Lung microvascular endothelial cell (primary cell): ENCODE results near the gene HSPG2. TPM values are rescaled to one million over a fixed set of nuclear protein-coding genes. Genes with fewer than 3 reads are reported as not detected.

ENCODE experiments used
- DNase-seq, 2 donors: peaks; one replicate each; pipeline versions ENCODE4 v3.0.0 to v3.0.0-alpha.2; 2010; ENCODE audit warnings: low read depth in 2 of 2
- total RNA-seq: library from RNA; depleted of rRNA; stranded (reverse); fragments of >200 nt; gene quantifications from 2 replicates; pipeline ENCODE4 v1.2.1, GENCODE V29; 2014

Gene HSPG2
- total RNA-seq, 1 donor from 2014 or later, result 250 TPM

DNA sequence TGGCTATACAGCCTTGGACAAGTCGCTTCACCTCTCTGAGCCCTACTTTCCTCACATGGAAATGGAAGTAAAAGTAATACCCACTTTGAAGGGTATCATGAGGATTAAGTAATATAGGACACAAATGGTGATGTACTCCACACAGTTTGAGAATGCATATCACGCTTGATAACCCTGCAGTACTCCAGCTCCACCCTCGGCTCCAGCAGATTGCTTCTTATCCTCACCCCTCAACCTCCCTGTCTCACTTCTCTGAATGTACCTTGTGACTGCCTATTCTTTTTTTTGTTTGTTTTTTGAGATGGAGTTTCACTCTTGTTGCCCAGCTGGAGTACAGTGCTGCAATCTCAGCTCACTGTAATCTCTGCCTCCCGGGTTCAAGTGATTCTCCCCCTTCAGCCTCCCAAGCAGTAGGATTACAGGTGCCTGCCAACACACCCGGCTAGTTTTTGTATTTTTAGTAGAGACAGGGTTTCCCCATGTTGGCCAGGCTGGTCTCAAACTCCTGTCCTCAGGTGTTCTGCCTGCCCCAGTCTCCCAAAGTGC, 69.6 kb downstream of the HSPG2 start:
- DNase-seq, result no peak

DNA sequence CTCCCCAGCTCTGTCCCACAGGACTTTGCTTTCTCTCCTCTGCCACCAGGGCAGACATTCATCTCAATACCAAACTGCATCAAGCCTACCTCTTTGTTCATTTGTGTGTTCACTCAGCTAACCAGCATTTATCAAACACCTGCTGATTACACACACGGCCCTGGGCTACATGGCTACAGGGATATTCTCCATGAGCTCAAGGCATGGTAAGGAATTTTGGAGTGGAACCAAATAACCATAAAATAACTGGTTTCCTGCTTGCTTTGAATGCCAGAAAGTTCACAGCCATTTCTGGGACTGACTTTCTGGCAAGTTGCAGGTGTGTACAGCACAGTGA, 70.4 kb downstream of the HSPG2 start:
- peak in 1 of 2 donors; percentile 43 for DNase-seq

DNA sequence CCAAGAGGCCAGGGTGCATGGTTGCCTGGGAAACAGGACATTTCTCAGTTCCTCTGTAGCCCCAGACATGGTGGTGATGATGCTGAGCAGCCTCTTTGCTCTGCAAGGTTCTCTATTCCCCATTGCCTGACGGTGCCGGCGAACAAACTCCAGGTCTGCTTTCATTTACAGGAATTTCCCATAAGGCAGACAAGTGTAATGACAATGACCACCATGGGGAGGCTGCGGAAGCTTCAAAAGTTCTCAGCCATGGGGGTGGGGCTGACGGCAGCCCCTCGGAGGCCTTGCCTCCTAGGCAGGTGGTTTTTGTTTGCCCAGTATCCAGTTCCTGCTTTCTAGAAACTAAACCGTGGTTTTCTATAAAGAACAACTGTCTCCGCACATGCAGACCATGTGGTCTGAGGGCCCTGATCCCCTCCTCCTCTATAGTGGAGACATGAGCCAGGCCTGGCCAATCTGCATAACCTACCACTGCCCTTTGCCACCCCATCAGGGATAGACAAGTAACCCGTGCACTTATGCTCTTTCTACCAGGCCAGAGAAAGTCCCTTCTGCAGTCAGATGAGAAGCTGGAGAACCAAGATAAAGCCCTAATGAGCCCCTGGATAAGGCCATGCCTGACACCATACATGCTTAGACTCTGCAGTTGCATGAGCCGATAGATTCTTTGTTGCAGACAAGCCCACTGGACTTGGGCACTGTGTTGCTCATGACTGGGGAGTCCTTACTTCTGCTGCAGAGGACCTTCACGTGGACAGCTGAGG, 71.0 kb downstream of the HSPG2 start:
- no peak for DNase-seq

DNA sequence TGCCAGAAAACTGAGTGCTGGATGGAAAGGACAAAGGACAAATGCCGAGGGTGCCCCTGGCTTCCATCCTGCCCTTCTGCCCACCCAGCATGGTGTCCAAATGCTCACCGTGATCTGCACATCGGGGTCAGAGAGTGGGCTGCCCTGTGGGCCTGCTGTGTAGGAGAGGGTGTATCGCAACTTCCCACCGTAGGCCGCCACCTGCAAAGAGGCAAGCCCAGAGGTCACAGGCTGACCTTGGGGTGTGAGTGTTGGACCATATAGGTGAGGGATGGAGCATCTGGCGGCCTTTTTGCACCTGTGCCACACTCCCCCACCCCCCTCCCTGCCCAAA, 71.5 kb downstream of the HSPG2 start:
- DNase-seq, result no peak

DNA sequence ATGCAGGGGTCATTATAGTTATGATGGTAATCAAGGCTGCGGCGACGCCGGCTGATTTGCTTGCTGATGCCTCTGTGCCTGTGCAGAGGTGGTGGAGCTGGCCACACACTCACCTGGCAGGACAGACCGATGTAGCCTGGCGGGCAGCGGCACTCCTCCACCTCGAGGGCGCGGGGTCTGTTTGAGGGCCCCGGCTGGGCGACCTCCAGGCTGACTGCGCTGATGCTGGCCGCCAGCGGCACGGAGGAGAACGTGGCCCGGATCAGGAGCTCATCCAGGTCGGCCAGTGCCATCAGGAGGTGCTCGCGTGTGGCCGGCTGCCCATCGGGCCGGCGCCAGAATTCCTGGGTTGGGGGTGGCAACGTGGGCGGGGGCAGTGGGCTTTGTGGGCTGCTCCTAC, 72.4 kb downstream of the HSPG2 start:
- no peak for DNase-seq

DNA sequence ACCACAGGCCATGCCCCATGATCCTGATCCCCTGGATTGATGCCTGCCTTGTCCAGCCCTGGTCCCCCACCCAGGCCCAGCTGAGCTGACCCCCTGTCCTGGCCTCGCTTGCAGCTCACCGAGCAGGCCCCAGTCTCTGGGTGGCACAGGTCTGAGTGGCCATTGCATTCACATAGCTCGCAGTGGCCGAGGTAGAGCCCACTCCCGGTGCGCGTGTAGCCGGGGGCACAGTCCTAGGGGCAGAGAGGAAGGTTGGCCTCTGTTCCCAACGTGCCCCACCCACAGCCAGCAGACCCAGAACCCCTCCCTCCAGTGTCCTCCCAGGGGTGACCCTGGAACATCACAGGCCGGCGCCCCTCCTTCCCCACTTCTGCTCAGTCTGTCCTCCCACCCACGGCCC, 73.1 kb downstream of the HSPG2 start:
- DNase-seq, result no peak

DNA sequence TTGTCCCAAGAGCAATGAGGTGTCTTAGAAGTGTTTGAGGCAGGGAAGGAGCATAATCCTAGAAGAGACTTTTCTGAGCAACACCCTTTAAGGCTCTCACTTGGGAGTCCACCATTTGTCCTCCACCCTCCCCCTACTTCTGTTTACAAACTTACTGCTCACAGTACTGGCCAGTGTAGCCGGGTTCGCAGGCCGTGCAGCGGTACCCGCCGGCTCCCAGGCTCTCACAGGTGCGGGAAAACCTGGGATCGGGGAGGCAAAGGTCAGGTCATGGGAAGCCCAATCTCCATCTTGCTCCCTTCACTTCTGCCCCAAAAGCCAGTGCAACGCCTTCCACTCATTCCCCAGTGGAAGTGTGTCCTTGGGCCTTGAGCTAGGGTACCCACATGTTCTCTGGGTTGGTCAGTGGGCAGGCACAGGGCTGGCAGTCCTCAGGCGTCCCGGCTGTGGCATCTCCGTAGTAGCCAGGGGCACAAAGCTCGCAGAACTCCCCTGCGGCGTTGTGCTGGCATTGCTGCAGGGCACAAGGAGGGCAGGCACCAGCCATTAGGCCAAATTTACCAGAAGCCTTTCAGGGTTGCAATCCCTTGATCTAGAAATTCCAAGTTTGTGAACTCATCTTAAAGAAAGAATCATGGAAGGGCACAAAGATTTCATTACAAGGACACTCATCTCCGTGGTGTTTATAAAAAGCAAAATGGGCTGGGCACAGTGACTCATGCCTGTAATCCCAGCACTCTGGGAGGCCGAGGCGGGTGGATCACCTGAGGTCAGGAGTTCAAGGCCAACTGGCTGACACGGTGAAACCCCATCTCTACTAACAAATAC, 75.3 kb downstream of the HSPG2 start:
- DNase-seq, result peak in 1 of 2 donors; percentile 36

DNA sequence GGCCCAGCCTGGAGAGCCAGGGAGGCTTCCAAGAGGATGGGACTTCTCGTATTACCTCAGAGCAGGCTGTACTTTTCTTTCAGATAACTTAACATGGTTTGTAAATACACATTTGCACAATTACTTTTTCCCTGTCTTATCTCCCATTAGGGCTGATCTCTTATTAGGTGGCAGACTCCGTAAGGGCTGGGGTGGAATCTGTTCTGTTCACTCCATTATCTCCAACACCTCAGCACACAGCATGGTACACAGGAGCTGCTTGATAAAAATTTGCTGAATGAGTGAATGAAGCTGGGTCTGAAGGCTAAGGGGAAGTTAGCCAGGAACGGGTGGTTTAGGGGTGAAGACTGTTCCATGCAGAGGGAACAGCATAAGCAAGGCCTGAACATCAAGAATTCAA, 76.1 kb downstream of the HSPG2 start:
- DNase-seq, result no peak

DNA sequence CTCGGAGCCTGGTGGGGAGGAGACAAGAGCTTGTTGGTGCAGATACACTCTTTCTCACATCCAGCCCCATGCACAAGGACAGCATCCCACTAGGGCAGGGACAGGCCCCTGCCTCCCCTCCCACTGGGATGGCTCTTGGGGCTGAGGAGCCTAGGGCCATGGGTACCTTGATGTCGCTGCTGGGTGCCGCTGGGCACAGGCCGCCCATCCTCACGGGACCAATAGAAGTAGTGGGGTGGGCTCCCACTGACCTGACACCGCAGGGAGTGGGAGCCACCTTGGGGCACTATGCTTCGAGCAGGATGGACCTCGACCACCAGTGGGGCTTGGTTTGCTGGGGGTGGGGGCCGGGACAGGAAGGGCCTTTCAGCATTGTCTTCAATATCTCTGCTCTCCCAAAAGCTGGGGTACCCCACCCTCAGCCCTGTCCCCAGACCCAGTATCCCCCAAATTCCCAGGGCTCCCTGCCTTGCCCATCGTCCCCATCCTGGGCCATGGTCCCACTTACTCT, 77.4 kb downstream of the HSPG2 start:
- DNase-seq, result no peak

DNA sequence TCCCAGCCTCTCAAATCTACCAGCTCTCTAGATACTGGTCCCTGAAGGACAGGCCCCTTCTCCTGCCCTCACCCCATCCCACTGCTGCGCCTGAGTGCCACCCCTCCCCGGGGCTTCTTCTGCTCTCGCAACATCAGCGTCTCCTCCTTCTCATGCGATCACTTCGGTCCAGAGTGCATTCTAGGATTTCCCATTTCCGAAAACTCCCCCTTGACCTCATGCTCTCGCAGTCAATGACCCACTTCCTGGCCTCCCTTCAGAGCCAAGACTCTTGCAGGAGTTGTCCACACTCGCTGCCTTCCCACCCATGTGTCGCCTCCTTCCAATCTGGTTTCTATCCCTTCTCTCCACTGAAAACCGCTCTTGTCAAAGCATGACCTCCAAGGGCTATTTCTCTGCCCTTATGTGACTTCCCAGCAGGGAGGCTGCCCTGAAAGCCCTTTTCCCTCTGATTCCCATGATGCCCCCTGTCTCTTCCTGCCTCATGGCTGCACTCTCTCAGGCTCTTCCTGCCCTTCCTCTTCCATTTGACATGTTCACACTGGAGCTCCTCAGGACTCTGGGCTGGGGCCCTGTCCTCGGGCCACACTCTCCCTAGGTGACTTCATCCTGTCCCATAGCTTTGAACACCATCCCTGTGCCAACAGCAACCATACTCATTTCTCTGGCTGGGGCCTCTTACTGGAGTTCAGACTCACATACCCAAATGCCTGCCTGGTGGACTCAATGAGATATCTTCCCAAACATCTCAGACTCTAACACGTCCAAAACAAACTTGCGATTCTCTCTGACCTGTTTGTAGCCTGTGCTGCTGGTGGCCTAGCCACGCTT, 79.1 kb downstream of the HSPG2 start:
- peak; percentile 23 to 65 for DNase-seq

DNA sequence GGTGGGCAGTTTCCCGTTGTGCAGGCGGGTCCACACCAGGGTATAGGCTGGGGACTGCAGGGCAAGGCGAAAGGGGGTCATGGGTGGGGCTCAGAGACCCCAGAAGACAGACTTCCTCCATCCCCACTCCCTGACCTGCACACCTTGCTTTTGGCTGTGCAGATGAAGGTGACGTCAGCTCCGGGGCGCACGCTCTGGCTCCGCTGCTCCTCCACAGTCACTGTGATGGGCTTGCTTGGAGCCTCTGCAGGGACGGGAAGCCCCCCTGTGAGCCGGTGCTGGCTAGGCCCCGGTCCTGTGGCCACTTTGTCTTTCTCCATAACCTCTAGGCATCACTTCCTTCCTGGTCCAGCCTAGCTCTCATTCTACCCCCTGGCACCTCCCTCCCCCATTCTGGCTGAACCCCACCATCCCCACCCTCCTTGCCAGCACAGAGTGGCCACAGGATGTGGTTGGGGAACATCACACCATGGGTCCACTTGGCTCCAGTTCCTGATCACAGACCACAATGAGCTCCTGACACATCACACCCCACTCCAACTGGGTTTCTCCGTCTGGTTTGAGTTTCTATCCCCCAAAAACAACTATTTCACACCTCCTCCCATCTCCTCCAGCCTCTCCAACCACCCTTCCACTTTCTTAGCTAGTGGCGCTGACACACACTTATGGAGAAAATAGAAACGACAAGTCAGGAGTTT, 79.8 kb downstream of the HSPG2 start:
- peak in 1 of 2 donors; percentile 34 for DNase-seq

DNA sequence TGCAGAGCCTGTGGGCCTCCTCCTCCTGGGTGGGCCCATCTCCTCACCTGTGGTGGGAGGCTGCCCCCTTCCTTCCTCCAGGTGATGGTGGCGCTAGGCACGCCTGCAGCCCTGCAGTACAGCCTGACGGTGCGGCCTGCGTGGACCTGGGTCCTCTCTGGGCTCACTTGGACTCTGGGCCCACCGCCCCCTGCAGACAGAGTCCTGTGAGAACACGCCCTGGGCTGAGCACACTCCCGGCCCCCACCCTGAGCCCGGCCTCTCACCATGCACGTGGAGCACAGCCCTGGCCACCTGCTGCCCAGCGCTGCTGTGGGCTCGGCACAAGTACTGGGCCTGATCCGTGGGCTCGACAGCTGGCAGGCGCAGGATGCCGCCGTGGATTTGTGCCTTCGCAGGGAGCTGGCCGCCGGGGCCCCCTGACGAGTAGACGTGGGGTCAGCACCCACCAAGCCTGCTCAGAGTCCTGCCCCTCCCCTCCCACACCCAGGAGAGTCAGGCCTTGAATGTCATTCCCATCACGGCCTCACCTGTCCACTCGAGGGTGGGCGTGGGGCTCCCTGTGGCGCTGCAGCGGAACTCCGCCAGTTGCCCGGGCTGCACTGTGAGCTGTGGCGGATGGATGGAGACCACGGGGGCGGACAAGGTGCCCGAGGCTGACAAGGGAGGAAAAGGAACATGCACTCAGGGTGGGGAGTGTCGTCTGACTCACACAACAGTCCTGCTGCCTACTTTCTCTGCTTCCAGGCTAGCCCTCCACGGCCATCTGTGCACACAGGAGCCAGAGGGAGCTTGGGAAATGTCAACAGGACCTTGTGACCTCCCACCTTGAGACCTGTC, 81.6 kb downstream of the HSPG2 start:
- DNase-seq, result no peak

DNA sequence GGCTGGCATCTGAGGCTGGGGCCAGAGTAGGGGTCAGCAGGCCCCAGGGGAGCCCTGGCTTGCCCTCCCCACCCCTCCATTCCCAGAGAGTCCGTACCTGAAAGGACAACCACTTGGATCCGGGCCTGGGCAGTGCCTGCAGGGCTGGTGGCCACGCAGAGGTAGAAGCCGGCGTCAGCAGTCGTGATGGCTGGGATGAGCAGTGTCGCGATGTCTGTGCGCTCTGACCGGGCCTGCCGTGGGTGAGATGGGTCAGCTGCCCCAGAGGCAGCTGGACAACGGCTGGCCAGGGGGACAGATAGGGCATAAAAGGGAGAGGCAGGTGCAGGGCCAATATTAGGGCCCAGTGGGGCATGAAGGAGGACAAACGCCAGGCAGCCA, 82.4 kb downstream of the HSPG2 start:
- DNase-seq, result no peak

DNA sequence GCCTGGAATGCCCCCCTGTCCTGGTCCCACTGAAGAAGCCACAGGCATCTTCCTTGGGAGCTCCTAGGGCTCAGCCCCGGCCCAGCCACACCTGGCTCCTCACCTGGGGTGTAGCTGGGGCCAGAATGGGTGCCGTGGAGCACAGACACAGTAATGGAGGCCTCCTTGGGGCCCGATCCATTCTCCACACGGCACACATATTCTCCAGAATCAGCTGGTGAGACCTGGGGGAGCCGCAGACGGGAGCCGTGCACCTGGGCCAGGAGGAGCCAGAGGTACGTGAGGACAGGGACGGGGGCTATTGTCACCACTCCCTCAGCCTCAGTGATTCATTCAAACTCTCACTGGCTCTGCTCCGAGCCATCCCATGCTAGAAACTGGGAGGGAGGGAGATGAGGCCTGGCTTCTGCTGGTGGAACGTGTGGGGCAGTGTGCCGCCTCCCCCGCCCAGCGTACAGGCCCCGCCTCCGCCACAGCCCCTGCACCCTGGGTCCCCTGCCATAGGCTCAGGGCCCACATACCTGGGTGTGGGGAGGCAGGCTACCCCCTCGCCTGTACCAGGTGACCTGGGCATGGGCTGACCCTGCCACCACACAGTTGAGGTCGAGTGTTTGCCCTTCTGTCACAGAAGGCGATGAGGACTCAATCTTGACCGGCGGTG, 82.9 kb downstream of the HSPG2 start:
- no peak for DNase-seq

DNA sequence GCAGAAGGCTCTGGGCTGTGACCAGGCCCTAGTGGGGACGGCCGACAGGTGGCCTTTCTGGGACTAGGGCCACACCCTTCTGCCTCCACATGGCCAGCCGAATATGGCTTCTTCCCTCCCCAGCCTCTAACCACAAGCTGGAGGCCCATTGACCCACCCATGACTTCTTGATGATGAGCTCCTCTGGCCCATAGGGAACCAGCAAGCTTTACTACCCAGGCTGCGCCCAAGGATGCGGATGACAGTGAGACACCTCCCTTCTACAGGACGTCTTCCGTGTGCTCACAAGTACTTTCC, 84.0 kb downstream of the HSPG2 start:
- DNase-seq, result no peak

DNA sequence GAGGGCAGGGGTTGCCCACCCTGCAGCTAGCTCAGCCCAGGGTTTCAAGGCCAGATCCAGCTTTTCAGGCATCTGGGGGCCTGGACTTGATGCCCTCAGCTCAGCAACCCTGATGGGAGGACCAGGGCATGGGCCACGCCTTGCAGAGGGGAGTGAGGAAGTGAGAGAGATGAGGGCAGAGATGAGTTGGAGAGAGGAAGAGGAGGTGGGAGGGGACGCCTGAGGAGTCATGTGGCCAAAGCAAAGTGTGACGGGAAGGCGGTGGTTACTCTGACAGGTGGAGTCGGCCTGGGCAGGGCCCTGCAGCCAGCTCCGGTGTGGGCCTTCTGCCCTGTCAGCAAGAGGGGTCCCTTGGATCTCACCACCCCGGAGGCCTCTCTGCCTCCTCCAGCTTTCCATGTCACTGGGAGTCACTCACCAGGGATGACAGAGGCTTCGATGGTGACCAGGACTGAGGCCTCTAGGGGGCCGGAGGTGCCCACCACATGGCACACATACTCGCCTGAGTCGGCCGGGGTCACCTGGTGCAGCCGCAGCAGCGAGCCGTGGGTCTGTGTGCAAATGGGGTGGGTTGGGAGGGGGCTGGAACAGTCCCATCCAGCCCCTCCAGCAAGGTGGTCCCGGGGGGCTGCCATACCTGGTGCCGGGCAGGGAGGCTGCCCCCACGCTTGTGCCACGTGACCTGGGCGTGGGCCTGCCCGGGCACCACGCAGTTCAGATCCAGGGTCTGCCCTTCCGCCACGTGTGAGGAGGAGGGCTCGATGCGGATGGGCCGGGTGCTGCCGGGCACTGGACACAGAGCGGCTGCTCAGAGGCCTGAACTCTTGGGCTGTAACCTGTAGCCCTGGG, 84.6 kb downstream of the HSPG2 start:
- no peak for DNase-seq

DNA sequence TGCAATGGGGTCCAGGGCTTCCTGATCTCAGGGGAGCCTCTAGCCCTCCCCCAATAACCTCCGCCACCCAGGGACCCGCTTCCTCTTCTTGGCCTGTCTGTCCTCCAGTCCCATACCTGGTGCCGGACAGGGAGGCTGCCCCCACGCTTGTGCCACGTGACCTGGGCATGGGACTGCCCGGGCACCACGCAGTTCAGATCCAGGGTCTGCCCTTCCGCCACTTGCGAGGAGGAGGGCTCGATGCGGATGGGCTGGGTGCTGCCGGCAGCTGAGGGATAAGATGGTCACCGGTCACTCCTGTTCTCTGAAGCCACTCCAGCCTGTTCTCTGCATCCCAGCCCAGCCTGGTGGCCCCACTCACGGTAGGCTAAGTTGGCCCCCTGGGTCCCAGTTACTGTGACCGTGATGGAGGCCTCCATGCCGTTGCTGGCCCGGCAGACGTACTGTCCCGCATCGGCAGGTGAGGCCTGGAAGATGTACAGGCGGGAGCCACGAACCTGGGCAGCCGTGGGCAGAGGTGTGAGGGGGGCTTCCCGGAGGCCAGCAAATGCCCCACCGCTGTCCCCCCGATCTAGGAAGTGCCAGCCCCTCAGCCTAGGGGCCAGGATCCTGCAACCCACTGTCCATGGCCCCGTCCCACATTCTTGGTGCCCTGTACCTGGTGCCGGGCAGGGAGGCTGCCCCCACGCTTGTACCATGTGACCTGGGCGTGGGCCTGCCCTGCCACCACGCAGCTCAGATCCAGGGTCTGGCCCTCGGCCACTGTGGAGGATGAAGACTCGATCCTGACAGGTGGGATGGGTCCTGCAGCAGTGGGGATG, 85.5 kb downstream of the HSPG2 start:
- DNase-seq, result no peak

DNA sequence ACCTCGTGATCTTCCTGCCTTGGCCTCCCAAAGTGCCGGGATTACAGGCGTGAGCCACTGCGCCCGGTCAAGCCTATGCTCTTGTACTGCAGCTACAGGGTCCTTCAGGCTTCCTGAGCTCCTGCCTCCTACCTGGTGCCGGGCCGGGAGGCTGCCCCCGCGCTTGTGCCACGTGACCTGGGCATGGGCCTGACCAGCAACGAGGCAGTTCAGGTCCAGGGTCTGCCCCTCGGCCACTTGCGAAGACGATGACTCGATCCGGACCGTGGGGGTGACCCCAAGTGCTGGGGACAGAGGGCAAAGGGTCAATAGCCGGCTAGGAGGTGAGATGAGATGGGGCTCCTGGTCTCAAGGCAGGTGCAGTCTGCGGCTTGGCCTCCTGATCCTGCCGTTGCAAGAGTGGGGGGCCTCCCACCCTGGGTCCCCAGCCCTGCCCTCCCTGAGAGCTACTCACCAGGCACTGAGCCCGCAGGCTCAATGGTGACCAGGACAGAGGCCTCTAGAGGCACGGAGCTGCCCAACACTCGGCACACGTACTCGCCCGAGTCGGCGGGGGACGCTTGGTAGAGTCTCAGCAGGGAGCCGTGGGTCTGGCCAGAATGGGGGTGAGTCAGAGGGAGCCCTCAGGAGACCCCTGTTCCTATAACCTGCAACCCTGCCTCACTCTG, 87.1 kb downstream of the HSPG2 start:
- DNase-seq, result no peak
